NCI-H82 (cell line): ENCODE results near the gene NECTIN3.

Source experiments
- DNase-seq: peaks from one replicate; lab custom pipeline; 2025; lab: John Stamatoyannopoulos, UW

The NECTIN3 gene, protein sequence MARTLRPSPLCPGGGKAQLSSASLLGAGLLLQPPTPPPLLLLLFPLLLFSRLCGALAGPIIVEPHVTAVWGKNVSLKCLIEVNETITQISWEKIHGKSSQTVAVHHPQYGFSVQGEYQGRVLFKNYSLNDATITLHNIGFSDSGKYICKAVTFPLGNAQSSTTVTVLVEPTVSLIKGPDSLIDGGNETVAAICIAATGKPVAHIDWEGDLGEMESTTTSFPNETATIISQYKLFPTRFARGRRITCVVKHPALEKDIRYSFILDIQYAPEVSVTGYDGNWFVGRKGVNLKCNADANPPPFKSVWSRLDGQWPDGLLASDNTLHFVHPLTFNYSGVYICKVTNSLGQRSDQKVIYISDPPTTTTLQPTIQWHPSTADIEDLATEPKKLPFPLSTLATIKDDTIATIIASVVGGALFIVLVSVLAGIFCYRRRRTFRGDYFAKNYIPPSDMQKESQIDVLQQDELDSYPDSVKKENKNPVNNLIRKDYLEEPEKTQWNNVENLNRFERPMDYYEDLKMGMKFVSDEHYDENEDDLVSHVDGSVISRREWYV

DNA sequence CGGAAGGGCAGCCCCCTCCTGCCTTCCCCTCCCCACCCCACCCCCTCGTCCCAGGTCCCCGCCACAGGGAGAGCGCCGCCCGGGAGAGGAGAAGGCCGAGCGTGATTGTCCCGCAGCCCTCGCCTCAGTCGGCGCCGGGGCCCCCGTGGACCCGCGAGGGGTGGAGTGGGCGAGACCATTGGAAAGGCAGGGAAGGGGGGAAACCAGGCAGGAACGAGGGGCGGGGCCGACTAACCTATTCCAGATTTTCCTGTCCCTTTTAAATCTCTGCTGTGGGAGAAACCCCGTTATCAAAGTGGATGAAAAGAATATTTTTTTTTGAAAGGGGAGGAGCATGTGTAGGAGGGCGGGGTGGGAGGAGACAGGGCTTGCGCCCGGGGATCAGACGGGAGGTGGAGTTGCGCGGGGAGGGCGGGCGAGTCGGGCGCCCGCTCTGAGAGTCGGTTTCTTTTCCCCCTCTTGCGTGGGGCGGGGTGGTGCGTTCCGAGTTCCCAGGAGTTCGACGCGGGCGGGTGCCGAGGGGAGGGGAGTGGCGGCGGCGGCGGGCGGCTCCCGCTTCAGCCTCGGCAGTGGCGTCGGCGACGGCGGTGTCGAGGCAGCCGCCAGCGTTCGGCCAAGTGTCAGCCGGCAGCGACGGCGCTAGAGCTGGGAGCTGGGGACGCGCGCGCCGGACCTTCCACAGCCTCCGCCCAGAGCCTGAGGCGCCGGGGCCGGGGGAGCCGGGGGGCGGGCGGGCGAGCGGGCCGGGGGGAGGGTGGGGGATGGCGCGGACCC, at the start of gene NECTIN3:
Gene NECTIN3, plus strand, starts transcription at position 560 of the 774 bp plus-strand sequence. Its CDS starts 202 bp downstream, at position 762.
- DNase-seq: peak; percentile 97

DNA sequence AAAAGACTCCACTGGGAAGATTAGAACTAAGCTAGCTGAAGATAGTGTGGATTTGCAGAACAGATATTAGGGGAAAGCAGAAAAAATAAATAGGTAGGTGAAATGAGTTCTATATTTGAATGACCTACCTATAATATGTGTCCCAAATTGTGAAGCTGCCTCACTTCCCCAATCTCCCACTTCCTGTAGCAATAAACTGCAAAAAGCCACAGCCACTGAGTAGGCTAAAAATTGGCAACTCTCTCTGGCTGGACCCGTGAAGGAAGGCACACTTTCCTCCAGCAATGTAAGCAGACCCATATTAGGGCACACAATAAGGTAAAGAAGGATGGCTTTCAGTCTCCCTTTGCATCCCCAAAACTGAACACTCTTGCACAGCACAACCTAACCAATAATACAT, 43.7 kb upstream of the NECTIN3 start:
- no peak for DNase-seq

DNA sequence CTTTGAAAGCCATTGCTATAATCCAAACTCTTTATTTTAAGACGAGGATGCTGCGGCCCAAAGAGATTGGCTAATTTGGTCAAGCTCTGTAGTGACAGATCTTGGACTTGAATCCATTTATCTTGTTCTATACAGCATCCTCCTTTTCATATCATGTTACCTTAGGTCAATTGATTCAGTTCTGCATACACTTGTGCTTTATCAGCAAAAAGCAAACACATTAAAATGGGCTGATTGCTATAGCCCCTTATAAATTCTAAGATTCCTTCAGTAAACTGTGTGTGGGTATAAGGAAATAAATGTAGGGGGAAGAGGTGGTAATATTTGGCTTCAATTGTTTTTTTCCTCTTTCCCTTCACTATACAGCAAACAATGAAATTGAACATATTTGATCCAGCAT, 40.1 kb upstream of the NECTIN3 start:
- DNase-seq: no peak

DNA sequence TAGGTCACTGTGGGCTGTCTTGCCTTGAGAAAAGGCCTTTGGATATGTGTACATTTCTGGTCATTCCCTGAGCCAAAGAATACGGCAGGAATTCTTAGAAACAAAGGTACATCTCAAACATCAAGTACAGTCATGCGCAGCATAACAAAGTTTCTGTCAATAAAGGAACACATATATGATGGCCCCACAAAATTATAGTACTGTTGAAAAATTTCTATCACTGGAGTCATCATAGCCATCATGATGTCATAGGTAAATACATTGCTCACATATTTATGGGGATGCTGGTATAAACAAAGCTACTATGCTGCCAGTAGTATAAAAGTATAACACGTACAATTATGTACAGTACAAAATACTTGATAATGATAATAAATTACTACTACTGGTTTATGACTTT, 38.9 kb upstream of the NECTIN3 start:
- no peak for DNase-seq

DNA sequence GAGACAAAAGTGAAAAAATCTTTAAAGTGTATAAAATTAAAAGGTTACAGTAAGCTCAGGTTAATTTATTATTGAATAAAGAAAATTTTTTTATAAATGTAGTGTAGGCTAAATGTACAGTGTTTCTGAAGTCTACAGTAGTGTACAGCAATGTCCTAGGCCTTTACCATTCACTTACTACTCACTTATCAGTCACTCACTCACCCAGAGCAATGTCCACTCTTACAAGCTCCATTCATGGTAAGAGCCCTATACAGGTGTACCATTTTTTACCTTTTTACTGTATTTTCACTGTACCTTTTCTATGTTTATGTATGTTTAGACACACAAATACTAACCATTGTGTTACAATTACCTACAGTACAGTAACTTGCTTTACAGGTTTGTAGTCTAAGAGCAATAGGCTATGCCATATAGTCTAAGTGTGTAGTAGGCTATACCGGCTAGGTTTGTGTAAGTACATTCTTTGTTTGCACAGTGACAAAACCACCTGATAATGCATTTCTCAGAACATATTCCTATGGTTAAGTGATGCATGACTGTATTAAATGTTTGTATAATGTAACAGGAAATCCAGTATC, 38.1 kb upstream of the NECTIN3 start:
- DNase-seq: no peak

DNA sequence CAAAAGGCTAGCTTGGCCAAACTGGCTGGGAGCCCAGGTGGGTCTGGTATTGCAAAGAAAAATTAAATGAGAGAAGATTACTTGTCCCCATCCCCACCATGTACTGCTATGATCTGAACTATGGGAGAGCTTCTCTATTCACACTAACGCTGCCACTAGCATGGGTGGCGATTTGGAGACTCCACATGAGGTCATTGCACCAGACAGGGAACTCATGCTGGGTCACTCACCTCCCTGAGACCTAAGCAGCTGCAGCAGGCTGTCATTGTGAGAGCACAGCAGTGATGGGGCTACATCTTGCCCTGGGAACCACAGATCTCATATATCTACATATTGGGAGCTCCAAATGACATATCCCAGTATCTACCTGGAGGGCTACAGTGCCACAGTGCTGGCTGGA, 36.3 kb upstream of the NECTIN3 start:
- DNase-seq: no peak

DNA sequence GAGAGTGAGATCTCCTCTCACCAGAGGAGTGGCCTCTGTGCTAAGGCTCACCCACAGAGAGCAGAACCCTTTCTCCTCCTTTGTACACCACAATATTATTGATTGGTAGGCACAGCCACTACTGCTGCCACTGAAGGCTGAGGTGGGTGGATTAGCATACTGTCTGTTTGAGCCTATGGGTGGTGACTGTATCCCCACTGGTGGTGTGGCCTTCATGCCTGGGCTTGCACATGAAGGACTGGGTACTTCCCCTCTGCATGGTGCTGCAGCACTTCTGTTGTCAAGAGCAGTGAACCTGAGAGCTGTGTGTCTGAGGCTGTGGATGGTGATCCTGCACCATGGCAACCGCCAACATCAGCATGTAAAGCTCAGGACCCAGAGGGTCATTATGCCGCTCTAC, 35.7 kb upstream of the NECTIN3 start:
- DNase-seq: no peak

DNA sequence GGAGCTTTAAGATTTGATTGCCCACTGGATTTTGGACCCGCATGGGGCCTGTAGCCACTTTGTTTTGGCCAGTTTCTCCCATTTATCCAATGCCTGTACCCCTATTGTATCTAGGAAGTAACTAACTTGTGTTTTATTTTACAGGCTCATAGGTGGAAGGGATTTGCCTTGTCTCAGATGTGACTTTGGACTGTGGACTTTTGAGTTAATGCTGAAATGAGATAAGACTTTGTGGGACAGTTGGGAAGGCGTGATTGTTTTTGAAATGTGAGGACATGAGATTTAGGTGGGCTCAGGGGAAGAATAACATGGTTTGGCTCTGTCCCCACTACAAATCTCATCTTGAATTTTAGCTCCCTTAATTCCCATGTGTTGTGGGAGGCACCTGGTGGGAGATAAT, 30.7 kb upstream of the NECTIN3 start:
- DNase-seq: no peak

DNA sequence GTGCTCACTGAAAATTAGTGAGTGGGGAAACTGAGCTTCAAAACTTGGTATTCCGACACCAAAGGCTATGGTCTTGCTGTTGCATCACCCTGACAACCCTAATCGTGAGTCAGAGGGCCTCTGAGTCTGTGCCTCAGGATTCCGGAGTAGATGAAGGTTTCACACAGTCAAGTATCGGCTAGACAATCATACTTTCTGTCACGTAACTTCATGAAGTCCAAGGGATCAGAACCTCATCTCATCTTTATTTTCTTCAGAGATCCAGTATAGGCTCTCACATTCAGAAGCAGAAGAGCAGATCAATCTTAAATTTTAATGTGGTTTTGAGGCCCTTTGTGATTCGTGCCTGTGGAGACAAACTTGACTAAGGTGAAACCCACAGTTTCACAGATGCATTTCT, 26.1 kb upstream of the NECTIN3 start:
- DNase-seq: no peak

DNA sequence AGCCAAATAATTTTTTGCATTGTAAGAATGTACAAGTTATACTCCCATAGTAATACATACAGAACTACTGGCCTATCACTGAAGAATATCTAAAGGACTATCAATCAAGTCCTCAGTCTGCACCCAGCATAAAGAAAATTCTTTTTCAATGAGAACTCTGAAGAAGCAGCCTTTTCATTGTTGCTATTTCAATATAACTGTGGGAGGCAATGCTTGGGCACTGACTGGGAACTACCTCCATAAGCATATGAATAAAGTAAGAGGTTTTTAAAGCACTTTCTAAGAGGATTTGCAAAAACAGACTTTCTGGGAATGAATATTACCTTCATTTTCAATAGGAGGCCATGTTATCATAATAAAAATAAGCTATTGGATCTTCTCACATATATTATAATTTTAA, 24.6 kb upstream of the NECTIN3 start:
- no peak for DNase-seq

DNA sequence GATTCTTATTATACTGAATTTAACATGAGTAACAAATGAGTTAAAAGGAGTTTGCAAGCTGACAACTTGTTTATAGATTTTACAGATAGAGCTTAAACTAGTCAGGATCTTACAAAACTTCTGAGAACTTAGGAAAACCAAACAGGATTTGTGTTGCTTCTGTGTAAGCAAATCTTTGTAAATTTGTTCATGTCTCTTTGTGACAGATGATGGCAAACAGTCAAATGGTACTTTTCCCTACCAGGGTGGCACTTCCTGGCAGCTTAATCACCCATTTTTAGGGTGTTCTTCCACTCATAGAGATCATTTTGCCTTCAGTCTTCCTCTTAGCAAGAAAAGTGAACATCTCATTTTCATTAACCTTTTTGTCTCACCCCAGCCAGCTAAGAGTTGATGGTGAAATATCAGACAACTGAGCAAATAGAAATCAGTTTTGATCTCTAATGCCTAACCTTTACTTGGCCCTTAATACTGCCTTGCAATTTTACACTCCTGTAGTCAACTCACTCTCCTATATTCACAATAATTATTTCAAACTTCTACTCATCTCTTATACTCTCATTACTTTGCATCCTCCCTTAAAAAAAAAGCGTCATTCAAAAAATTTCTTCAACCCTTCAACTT, 23.7 kb upstream of the NECTIN3 start:
- DNase-seq: no peak

DNA sequence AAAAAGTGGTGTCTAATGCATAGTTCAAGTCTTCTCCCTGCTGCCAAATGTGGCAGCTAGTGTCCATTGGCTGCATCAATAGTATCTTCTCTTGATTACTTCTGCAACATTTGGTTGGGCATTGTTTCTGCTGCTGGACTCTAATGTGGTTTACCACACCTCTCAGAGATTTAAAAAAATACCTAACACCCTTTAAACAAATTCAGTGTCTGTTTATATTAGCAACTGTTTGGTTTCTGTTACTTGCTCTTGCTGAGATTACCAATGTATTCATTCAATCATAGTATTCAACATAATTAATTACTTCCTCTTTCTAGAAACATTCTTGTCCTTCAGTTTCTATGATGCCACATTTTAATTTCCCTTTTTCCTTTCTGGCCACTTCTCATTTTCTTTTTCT, 20.3 kb upstream of the NECTIN3 start:
- DNase-seq: no peak

DNA sequence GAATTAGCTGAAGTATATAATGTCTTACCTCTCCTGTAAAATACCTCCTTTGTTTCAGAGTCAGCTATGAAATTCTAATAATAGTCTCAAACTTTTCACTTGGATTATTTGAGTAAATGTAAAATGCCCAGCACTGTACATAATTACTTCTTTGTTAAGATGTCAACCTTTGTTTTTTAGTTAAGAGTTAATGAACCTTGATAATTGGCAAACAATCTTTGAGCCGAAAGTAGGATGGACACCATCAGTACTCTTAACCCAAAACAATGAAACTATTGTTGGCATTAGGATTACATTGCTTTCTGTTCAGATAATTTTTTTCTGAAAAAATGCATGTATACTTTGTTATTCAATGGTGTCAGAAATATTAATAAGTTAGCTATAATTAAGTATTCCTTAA, 3.0 kb upstream of the NECTIN3 start:
- no peak for DNase-seq

DNA sequence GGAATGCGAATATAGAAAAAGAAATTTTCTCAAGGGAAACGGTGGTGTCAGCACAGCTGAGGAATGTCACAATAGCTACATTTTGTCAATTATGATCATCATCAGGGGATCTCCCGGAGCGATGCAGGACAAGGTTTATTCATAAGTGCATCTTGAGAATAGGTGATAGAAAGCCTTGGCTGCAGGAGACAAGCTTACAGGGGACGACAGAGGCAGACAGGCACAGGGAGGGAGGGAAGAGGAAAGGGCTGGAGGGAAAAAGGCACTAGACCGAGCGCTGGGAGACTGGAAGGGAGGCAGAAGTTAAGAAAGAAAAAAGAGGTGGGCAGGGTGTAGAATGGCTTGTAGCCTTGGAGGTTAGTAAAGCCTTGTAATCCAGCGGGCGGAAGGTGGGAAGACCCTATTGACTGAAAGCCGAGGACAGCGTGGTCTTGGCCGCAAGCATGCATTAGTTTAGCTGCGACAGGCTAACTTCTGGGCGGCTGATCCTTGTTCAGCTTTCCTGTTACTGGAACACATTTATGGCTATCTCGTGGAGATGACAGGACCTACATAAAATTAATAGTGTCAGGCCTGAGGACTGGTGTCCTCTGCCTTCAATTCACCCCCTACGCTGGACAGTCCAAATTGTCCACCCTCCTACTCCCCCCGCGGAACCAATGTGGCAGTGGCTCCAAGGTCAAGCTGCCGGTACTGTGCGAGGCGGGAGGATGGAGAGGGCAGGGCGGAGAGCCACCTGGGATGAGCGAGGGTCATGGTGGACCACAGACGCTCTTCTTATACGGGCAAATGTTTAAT, 1.4 kb upstream of the NECTIN3 start:
- DNase-seq: peak; percentile 40

DNA sequence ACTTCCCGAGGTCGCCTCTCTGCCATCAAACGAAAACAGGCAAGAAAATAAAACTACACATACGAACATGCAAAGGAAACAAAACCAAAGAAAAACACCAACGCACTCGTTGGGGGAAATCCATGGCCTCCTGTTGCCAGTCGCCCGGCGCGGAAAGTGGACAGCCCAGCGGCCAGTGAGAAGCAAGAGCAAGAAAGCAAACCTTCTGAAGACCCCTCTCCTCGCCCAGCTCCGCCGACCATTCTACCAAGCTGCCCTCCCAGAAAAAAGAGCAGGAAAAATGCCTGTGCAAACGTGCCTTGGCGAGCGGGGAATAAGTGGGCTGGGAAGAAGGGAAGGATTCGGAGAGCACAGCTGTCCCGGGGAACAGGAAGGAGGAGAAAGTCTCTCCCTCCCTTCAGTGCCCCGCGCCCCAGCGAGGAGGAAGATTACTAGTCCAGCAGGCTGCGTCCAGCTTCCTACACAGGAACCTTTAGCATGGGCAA, 802 bp upstream of the NECTIN3 start:
- peak; percentile 93 for DNase-seq

DNA sequence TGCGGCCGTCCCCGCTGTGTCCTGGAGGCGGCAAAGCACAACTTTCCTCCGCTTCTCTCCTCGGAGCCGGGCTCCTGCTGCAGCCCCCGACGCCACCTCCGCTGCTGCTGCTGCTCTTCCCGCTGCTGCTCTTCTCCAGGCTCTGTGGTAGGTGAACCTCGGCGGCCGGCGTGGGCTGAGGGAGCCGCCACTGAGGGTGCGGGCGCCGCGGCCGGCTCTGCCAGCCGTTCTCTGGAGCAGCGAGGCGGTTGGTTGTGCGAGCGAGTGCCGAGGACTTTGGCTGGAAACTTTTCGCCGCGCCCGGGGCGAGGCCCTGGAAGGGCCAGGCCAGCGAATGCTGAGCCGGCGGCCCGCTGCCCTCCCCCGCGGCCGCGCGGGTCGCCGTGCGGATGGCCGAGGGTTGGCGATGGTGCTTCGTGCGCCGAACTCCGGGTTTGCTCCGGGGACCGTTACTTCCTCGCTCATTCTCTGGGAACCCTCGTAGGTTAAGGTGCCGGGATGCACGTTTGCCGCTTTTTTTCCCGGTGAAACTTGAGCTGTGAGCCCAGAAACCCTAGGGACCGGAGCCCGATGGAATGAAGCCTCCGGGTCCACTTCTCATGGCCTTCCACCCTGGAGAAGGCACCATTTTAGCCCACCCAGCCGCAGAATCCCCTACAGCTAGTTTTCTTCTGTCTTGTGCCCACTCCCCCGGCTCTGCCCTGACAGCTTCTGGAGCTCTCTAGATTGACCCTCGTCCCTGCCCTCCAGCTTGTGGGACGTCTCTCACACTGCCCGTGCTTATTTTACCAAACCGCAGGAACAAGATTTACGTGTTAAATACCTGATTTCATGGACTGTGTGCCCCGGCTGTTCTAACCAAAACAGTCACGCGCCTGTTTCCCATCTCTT, 660 bp downstream of the NECTIN3 start:
- peak; percentile 74 for DNase-seq

DNA sequence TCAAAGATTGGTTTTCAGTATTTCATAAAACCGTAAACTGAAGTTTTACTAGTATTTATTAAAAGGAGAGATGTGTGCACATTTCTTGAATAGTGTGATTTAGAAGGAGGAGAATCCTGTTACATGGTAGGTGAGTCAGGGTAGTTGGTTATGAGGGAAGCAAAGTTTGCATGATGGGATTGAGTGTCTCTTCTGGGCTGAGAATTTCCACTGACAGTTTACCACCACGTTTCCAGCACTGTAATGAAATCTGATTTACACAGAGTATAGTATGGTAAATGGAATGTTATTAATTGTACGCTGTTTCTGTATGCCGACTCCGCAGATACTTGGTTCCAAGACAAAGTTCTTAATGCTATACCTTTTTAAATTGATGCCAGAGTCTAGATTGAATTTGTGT, 1.6 kb downstream of the NECTIN3 start:
- DNase-seq: no peak

DNA sequence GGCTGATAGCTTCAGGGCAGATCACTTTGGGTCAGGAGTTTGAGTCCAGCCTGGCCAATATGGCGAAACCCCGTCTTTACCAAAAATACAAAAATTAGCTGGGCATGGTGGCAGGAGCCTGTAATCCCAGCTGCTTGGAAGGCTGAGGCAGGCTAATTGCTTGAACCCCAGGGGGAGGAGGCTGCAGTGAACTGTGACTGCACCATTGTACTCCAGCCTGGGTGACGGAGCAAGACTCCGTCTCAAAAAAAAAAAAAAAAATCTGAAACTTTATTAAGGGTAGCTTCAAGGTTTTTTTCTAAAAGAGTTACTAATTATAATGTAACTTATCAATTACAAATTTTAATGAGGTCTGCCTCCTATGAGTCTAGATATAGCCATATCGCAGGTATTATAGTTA, 5.1 kb downstream of the NECTIN3 start:
- no peak for DNase-seq

DNA sequence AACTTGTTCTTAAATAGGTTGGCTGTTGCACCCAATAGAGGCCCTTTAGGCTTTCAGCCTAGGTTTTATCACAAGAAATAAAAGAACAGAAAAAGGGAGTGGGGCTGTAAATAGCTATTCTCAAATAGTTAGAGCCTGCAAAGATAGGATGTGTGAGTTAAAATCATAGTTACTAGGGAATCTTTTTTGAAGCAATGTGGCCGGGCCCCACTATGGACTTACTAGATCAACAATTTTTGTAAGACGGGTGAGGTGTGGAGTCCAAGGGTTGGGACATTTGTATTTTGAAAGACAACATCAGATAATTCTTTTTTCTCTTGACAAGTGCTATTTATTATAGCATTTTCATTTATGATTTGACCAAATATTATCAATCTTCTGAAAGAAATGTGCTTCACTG, 5.8 kb downstream of the NECTIN3 start:
- DNase-seq: no peak

DNA sequence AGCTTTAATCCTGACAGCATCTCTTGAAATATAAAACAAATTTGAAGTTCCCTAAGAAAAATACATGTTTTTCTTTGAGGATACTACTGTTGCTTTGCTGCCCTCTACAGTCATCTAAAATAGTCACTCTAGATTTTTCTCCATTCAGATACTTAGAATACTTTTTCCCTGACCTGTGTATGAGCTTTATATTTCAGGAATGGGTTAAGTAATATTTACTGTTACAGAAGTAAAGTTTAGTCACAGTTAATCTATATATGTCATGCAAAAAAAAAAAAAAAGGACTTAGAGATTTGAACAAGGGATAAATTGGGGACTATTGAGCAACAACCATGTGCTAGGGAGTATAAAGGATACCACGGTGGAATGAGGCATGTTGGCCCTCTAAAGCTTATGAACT, 8.8 kb downstream of the NECTIN3 start:
- peak; percentile 52 for DNase-seq
